Uterus (tissue), 4 donors: Measurements from ENCODE around the gene SLC46A3. TPM values are rescaled to one million over a fixed set of nuclear protein-coding genes. Genes with fewer than 3 reads are reported as not detected.
"Not testable (repeated sequence)": the region's sequence is repeated elsewhere in the genome, so short reads cannot be mapped to it uniquely, and the experiment has no call there.

Source experiments
- DNase-seq, 2 donors: peaks; one replicate each; pipeline ENCODE4 v3.0.0-alpha.2; 2019 to 2020
- H3K27ac ChIP-seq, 2 donors: fragments of 200-600 bp; sonication (generic); 1 replicate in 1 of 2; 2 replicates in 1 of 2; pipeline ENCODE4 v1.5.1; 2016 to 2018
- H3K27me3 ChIP-seq, 2 donors: fragments of 200-600 bp; sonication (generic); one replicate each; pipeline ENCODE4 v1.5.1; 2018 to 2019; ENCODE audit warnings: control low read depth in 1 of 2
- H3K36me3 ChIP-seq, 2 donors: fragments of 200-600 bp; sonication (generic); one replicate each; pipeline ENCODE4 v1.5.1; 2019; ENCODE audit warnings: control low read depth in 1 of 2
- H3K4me1 ChIP-seq, 2 donors: fragments of 200-600 bp; sonication (generic); one replicate each; pipeline ENCODE4 v1.5.1; 2018 to 2019; ENCODE audit warnings: control low read depth in 1 of 2
- H3K4me3 ChIP-seq, 2 donors: fragments of 200-600 bp; sonication (generic); 1 replicate in 1 of 2; 2 replicates in 1 of 2; pipeline ENCODE4 v1.5.1; 2018 to 2019; ENCODE audit warnings: mild to moderate bottlenecking in 1 of 2
- H3K9me3 ChIP-seq, 2 donors: fragments of 200-600 bp; sonication (generic); one replicate each; pipeline ENCODE4 v1.5.1; 2019; ENCODE audit warnings: control low read depth in 1 of 2
- CTCF ChIP-seq, 4 experiments: fragments of 200-600 bp in 2 of 4; fragments of 450-650 bp in 2 of 4; sonication (generic) in 2 of 4; IDR thresholded peaks; one replicate each; pipeline ENCODE4 v1.5.1; 2016 to 2019; ENCODE audit warnings: antibody characterized with exemption in 4 of 4, mild to moderate bottlenecking in 2 of 4, moderate library complexity in 1 of 4
- POLR2A ChIP-seq, 2 donors: fragments of 450-650 bp; IDR thresholded peaks; one replicate each; pipeline ENCODE4 v1.6.1; 2016; ENCODE audit warnings: antibody characterized with exemption in 2 of 2, mild to moderate bottlenecking in 1 of 2, moderate library complexity in 1 of 2
- intact Hi-C: fragments of 100-400 bp; cut with DNase I; formaldehyde crosslinking; loops from one replicate; pipeline ENCODE4 v1.15.1; 2023; ENCODE audit warnings: low total_unique reads
- total RNA-seq, 4 donors: library from RNA; depleted of rRNA in 3 of 4; stranded (reverse); fragments of >200 nt in 3 of 4; gene quantifications; one replicate each; pipeline versions ENCODE4 v1.1.0 to v1.2.4, GENCODE V29; 2014 to 2023
- donor health status: DM: yes; HTN: yes; CAD: no.

SLC46A3 gene
- total RNA-seq, 4 donors from 2014 or later = 2.3 to 12.1 (median 5.9) TPM

GRCh38 chr13:28743499-28744083 is 24.8 kb upstream of the SLC46A3 start:
- Histone ChIP-seq H3K36me3 (no peaks in the 10 kb centered on the region), H3K27ac (no peak overlapping the region), H3K4me3 (no peak overlapping the region), H3K9me3 (no peaks in the 10 kb centered on the region), H3K4me1 (no peaks in the 10 kb centered on the region), H3K27me3 (no peaks in the 10 kb centered on the region)
- intact Hi-C loops = no loop called here
- DNase-seq = no peak
- TF ChIP-seq POLR2A (IDR thresholded peaks at IDR 0.05) (no peak), CTCF (IDR thresholded peaks at IDR 0.05) (no peak)

- Histone ChIP-seq H3K36me3 (no peaks in the 10 kb centered on the region), H3K4me1 (no peaks in the 10 kb centered on the region), H3K27ac (no peak overlapping the region), H3K4me3 (no peak overlapping the region), H3K9me3 (no peaks in the 10 kb centered on the region), H3K27me3 (no peaks in the 10 kb centered on the region)
- intact Hi-C loops = no loop called here
- TF ChIP-seq POLR2A (IDR thresholded peaks at IDR 0.05) (no peak), CTCF (IDR thresholded peaks at IDR 0.05) (no peak)
- no peak for DNase-seq
These were observed 24.2 kb upstream of the SLC46A3 start for GRCh38 chr13:28743020-28743419.

- intact Hi-C loops, H3K4me1 ChIP-seq, DNase-seq, H3K36me3 ChIP-seq, H3K4me3 ChIP-seq, H3K9me3 ChIP-seq, H3K27me3 ChIP-seq, H3K27ac ChIP-seq: not testable (repeated sequence)
These were observed 23.7 kb upstream of the SLC46A3 start for GRCh38 chr13:28742445-28742844.

GRCh38 chr13:28741084-28741491 is 22.3 kb upstream of the SLC46A3 start:
- H3K9me3 ChIP-seq = no peaks in the 10 kb centered on the region
- H3K27me3 ChIP-seq = no peaks in the 10 kb centered on the region
- H3K27ac ChIP-seq = no peak overlapping the region
- no peak for TF ChIP-seq POLR2A (IDR thresholded peaks at IDR 0.05)
- no peak for TF ChIP-seq CTCF (IDR thresholded peaks at IDR 0.05)
- intact Hi-C loops = no loop called here
- no peaks in the 10 kb centered on the region for H3K36me3 ChIP-seq
- H3K4me1 ChIP-seq = no peaks in the 10 kb centered on the region
- DNase-seq = no peak
- H3K4me3 ChIP-seq = no peak overlapping the region

GRCh38 chr13:28739376-28739775 is 20.6 kb upstream of the SLC46A3 start:
- H3K27ac ChIP-seq = no peak overlapping the region
- H3K9me3 ChIP-seq = no peaks in the 10 kb centered on the region
- H3K4me1 ChIP-seq = no peaks in the 10 kb centered on the region
- H3K36me3 ChIP-seq = no peaks in the 10 kb centered on the region
- no peak overlapping the region for H3K4me3 ChIP-seq
- intact Hi-C loops = no loop called here
- no peaks in the 10 kb centered on the region for H3K27me3 ChIP-seq
- DNase-seq = no peak
- no peak for TF ChIP-seq POLR2A (IDR thresholded peaks at IDR 0.05)
- TF ChIP-seq CTCF (IDR thresholded peaks at IDR 0.05) = no peak
